Esophagus muscularis mucosa (tissue), 3 donors: ENCODE data around the gene KLK13.
A peak's percentile ranks its signal among the peaks of the same experiment; 100 is the strongest.

Experiments
- CTCF ChIP-seq, 3 experiments: fragments of 200-600 bp in 2 of 3; fragments of 450-650 bp in 1 of 3; sonication (generic) in 2 of 3; IDR thresholded peaks; one replicate each; pipeline ENCODE4 v1.5.1; 2017 to 2019; ENCODE audit warnings: antibody characterized with exemption in 3 of 3, mild to moderate bottlenecking in 2 of 3, moderate library complexity in 1 of 3
- POLR2A ChIP-seq: fragments of 450-650 bp; IDR thresholded peaks from one replicate; pipeline ENCODE4 v1.6.1; 2017; ENCODE audit warnings: antibody characterized with exemption, moderate library complexity, mild to moderate bottlenecking, low read depth
- POLR2AphosphoS5 ChIP-seq, 2 donors: sonication (generic); formaldehyde crosslinking; IDR thresholded peaks; one replicate each; pipeline ENCODE4 v1.6.1; 2017; ENCODE audit warnings: antibody characterized with exemption in 2 of 2

- TF ChIP-seq CTCF (IDR thresholded peaks at IDR 0.05), result peak in 1 of 3 experiments; percentile 2
- no peak for TF ChIP-seq POLR2A
- TF ChIP-seq POLR2AphosphoS5 (IDR thresholded peaks at IDR 0.05), result no peak
Observed at GRCh38 chr19:51108805-51109146, 43.9 kb upstream of the KLK13 start.
